Right kidney (tissue), 1 donor: ENCODE data around the gene RHOU.
"Not testable (repeated sequence)": the region's sequence is repeated elsewhere in the genome, so short reads cannot be mapped to it uniquely, and the experiment has no call there.

Source experiments
- DNase-seq: peaks from one replicate; pipeline ENCODE4 v3.0.0-alpha.2; 2016

Gene RHOU

GRCh38 chr1:228755800-228756199 lies 20.5 kb downstream of the RHOU start:
- DNase-seq: no peak

DNA sequence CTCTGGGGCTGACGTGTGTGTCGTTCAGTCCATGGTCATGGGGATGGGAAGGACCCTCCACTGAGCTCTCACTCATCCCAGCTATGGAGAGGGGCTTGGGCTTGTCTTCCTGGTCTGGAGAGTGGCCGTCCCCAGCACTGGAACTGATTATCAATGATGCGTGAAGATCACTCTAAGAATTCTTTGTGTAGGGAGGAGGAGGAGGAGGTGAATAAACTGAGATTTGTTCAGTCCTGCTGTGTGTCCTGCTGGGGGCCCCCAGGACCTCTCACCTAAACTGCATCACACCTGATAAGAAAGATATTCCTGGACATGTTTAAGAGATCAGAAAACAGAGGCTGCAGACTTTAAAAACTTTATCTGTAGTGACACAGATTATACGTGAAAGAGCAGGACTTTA lies 21.2 kb downstream of the RHOU start:
- no peak for DNase-seq

DNA sequence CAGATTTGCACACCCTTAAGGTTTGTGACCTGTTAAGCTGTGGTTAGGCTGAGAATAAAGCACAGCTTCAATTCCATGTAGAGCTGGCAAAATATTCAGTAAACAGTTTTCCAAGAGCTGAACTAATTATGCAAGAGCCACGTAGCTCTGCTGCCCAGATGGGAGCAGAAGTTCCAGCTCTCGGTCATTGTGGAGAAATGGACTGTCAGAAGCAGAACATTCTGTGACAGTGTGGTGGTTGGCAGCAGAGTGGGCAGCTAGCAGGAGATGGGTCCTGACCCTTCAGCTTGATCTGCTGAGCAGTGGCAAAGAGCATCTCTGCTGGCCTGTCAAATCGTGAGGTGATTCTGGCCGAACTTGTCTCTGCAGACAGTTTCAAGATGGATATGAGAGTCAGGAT lies 23.2 kb downstream of the RHOU start:
- DNase-seq: no peak

- no peak for DNase-seq
These were observed 25.7 kb downstream of the RHOU start for GRCh38 chr1:228760979-228761378.

- no peak for DNase-seq
These were observed 28.3 kb downstream of the RHOU start for GRCh38 chr1:228763561-228763960.

- no peak for DNase-seq
These were observed 30.1 kb downstream of the RHOU start for GRCh38 chr1:228765168-228765946.

GRCh38 chr1:228766788-228767187 lies 31.5 kb downstream of the RHOU start:
- DNase-seq: no peak

- no peak for DNase-seq
These were observed 32.5 kb downstream of the RHOU start for GRCh38 chr1:228767636-228768354.

GRCh38 chr1:228768355-228769000 lies 33.2 kb downstream of the RHOU start:
- DNase-seq: no peak

GRCh38 chr1:228770779-228771223 lies 35.5 kb downstream of the RHOU start:
- DNase-seq: no peak

DNA sequence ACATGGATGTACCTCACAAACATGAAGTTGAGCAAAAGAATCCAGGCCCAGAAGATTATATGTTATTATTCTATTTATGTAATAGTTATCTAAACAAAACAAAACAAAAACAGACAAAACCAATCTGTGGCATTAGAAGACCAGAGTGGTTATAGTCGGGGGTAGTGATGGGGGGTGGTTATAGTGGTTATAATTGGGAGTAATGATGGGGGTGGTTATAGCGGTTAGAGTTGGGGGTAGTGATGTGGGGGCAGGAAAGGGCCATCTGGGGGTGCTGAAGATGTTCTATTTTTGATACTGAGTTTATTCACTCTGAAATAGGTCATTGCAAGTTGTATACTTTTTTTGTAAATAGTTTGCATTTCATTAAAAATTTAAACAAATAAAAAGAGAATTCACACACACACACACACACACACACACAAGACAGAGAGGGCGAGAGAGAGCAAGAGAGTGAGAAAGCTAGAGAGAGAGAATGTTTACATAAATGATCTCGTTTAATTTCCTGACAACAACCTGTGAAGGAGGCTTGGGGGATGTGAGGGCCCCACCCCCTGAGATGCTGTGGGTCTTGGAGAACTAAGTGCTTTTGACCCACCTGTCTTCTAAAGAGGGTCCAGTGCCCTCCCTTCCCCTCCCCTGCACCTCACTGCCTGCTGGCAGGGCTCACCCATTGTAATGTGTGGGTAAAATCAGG lies 37.4 kb downstream of the RHOU start:
- no peak for DNase-seq

GRCh38 chr1:228775946-228776345 lies 40.7 kb downstream of the RHOU start:
- not testable (repeated sequence) for DNase-seq

DNA sequence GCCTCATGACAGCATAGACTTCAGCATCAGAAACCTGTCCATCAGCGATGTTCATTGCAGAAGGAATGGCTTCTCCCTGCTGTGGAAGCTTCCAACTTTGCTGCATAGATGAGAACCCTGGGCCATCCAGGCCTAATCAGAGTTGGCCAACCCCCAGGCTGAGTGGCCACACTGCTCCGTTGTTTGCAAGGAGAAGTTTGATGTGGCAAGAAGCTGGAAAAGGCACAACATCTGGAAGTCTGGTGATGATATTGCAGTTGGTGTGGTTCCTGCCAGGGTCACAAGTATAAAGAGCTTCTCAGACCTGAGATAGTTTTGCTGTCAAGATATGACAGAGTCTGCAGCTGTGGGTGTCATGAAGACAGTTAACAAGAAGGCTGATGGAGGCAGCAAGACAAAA lies 41.2 kb downstream of the RHOU start:
- DNase-seq: no peak

DNA sequence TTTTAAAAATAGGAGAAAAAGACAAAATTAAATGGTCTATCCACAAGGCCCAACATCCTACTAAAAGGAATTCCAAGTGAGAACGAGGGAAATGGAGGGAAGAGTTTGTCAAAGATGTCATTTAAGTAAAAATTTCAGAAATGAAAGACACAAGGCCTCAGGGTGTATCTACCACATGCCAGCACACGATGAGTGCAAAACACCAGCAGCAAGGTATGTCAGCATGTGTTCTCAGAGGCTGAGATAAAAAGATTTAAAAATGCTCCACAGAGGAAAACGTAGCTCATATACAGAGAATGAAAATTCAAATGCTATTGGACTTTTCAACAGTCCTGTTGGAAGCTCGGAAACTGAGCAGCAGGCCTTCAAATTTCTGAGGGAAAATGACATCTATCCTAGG lies 42.0 kb downstream of the RHOU start:
- DNase-seq: no peak

DNA sequence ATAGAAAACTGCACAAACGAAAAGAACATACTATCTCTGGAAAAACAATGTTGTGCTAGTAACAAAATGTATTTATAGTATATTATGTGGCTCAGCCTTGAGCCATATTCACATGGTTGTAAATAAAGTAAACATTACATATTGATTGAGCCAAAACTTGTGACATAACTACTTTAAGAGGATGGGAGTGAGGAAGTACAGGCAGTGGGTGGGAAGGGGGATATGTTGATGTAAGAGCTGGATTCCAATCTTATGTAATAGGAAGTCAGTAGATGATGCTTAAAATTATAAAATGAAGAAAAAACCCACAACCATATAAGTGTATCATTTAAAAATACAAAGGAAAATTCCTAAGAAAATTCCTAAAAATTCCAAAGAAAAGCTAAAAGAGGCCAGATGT lies 42.7 kb downstream of the RHOU start:
- DNase-seq: no peak

DNA sequence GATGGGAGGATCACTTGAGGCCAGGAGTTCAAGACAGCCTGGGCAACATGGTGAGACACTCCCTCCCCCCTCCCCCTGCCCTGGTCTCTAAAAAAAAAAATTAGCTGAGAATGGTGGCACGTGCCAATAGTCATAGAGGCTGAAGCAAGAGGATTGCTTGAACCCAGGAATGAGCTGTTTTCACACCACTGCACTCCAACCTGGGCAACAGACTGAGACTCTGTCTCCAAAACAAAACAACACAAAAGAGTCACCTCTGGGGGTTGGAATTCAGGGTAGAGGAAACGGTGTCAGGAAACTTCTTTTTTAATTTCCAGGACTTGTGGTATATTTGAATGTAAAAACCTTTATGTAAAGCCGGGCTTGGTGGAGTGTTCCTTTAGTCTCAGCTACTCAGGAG lies 43.2 kb downstream of the RHOU start:
- no peak for DNase-seq

- no peak for DNase-seq
These were observed 43.7 kb downstream of the RHOU start for GRCh38 chr1:228778961-228779360.

DNA sequence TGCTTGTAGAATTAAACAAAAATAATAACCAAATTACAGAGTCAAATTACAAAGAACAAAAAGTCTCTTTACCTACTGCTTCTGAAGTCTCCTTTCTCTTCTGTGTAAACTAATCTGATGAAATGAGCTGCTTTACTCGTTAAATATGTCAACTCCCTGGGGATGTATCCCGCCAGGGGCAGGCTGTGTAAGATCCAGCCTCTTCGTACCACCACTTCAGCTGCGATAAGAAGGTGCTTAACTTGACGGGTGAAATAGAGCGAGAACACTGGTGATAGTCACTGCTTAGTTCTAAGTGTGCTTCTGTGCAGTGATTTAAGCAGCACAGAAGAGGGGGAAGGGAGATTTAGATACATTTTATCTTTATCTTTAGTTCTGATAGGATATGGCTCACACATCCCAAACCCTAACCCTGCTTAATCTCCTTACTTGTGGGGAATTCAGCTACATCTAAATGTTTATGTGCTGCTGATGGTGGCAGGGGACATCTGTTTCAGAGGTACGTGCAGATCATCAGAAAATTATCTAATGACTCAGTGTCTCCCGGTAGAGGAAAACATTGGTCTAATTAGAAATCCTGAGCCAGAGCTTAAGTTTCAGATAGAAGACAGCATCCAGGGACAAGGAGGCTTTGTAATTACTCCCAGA lies 46.0 kb downstream of the RHOU start:
- no peak for DNase-seq

GRCh38 chr1:228781809-228782661 lies 46.8 kb downstream of the RHOU start:
- DNase-seq: no peak

DNA sequence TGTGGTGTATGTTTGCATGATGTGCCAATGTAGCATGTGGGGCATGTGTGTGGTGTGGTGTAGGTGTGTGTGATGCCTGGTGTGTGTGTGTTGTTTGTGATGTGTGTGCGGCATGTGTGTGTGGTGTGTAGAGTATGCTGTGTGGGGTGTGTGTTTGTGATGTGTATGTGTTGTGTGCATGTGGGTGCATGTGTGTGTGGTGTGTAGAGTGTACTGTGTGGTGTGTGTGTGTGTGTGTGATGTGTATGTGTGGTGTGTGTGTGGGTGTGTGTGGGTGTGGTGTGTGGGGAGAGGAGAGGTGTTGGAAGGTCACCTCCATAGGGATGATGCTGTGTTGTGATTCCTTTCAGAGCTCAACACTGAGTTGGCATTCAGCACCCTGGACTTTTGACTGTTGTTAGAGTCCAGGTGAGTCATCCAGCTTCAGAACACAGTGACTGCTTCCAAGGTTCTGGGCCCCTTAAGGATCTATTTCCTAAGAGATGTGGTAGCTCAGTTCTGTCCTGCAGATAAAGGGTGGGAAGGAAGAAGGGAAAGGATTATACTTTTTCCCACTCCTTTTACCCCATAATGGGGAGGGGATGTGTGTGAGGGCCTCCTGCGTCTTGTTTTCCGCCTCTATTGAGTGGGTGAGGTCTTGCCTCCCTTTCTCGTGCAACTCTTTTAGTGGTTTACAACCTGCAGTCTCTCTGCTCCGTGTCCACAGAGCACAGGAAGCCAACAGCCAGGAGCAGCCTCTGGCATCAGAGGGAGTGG lies 47.6 kb downstream of the RHOU start:
- no peak for DNase-seq
